ENCODE measurements around the gene BCAS4.

The BCAS4 gene

GRCh38 chr20:50919567-50919966 lies 124.7 kb downstream of the BCAS4 start:
- peak; percentile 41 for DNase-seq

- DNase-seq = no peak
Observed at GRCh38 chr20:50920997-50921396, 126.1 kb downstream of the BCAS4 start.

- no peak for DNase-seq
Observed at GRCh38 chr20:50921803-50922501, 127.1 kb downstream of the BCAS4 start.

DNA sequence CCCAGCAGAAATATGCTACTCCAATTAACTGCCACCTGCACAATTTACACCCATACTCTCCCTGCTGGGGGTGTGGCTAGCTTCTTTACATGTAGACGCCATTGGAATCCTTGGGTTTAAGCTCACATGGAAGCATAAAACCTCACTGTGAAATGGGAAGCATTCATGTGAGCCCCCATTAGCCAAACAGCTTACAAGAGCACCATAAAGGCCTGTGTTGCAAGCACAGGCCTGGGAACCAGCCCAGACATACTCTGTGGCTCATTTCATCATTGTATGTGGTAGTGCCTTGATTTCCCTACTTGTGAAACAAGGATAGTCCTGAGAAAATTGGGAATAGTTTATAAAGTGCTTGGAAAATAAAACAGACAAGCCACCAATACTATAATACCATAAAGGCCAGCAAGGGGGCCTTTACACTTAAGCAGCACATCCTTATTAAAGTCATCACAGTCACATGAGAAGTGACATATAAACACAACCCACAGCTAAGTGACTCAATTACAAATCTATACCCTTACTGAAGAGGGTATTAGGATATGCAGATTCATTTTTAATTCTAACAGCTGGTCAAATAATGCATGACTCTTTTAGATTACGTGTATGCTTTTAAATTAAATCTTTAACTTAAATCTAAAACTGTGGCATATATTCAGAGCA lies 129.5 kb downstream of the BCAS4 start:
- DNase-seq = no peak

GRCh38 chr20:50926530-50926929 lies 131.7 kb downstream of the BCAS4 start:
- no peak for DNase-seq

Measured in NCI-H69 (cell line).